Activated CD4-positive, alpha-beta T cell treated with anti-CD3 and anti-CD28 coated beads for 36 hours (primary cell): Measurements from ENCODE around the gene SSR4. TPM values are rescaled to one million over a fixed set of nuclear protein-coding genes. Genes with fewer than 3 reads are reported as not detected.
A peak's percentile ranks its signal among the peaks of the same experiment; 100 is the strongest.

Source experiments
- ATAC-seq: fragments of 200-7000 bp; cut with Tn5 transposase; one replicate; pipeline ENCODE4 v1.10.0; 2021; ENCODE audit warnings: mild to moderate bottlenecking, moderate library complexity
- CTCF ChIA-PET: fragments of 350-600 bp; sonication (Branson Sonifier 250); formaldehyde crosslinking; loops from one replicate; lab custom pipeline; 2021; ENCODE audit warnings: antibody characterized with exemption; lab: Charles Lee
- POLR2A ChIA-PET: fragments of 350-600 bp; sonication (Branson Sonifier 250); formaldehyde crosslinking; loops from one replicate; lab custom pipeline; 2021; ENCODE audit warnings: antibody characterized with exemption, inconsistent platforms; lab: Charles Lee
- DNase-seq: peaks from one replicate; pipeline ENCODE4 v3.0.0-alpha.2; 2020
- H3K27ac Mint-ChIP-seq: one replicate; pipeline ENCODE4 v1.8.0; 2021; ENCODE audit warnings: mixed read lengths
- H3K27me3 Mint-ChIP-seq: one replicate; pipeline ENCODE4 v1.8.0; 2021; ENCODE audit warnings: mixed read lengths
- H3K36me3 Mint-ChIP-seq: one replicate; pipeline ENCODE4 v1.8.0; 2021; ENCODE audit warnings: low read depth, mixed read lengths
- H3K4me1 Mint-ChIP-seq: one replicate; pipeline ENCODE4 v1.8.0; 2021; ENCODE audit warnings: mixed read lengths
- H3K4me3 Mint-ChIP-seq: one replicate; pipeline ENCODE4 v1.8.0; 2021; ENCODE audit warnings: mild to moderate bottlenecking, moderate library complexity, mixed read lengths
- H3K9me3 Mint-ChIP-seq: one replicate; pipeline ENCODE4 v1.8.0; 2021; ENCODE audit warnings: low read depth, mixed read lengths
- intact Hi-C, 2 experiments: fragments of 100-400 bp; cut with DNase I in 1 of 2; cut with micrococcal nuclease in 1 of 2; formaldehyde crosslinking; loops; one replicate each; pipeline versions ENCODE4 v1.14.2 to v1.15.1; 2022 to 2024; cut with DNase I, micrococcal nuclease
- total RNA-seq, 2 experiments: library from RNA; stranded (reverse); gene quantifications; one replicate each; pipeline ENCODE4 v1.2.3, GENCODE V29; 2021

The SSR4 gene
- total RNA-seq, 2 experiments from 2014 or later, result 124 to 146 TPM

DNA sequence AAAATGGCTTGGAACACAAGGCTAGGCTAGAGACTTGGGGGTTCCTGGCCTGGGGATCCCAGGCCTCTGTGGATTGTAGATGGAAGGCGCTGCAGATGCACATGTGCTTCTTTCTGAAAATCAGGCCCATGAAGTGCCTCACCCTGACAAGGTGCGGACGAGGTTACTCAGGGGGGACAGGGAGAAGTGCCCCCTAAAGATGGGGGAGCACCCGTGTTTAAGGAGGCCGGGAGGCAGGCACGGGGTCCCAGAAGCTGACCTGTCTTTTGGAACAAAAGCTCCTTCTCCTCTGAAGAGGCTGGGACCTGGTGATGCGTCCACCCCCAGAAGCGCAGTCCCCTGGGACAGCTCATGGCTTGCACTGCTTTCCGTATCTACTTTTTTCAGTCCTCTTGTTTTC is 33.4 kb downstream of the SSR4 start:
- DNase-seq (no peak), ATAC-seq (no peak)
- POLR2A ChIA-PET, result interaction anchor here (0.6 kb wide), 1 partner anchor 295 kb away, joined by 7 read pairs; no protein-coding TSS in a partner anchor
- Mint-ChIP-seq H3K27ac (no peak overlapping the region), H3K4me1 (peaks cover 19% of the 10 kb centered on the region), H3K27me3 (no peaks in the 10 kb centered on the region), H3K36me3 (no peaks in the 10 kb centered on the region), H3K9me3 (no peaks in the 10 kb centered on the region), H3K4me3 (no peak overlapping the region)
- CTCF ChIA-PET, result no interaction called here
- intact Hi-C loops, result no loop called here

GRCh38 chrX:153828308-153828707 is 33.8 kb downstream of the SSR4 start:
- no peak for DNase-seq

GRCh38 chrX:153828723-153829548 is 34.5 kb downstream of the SSR4 start:
- Mint-ChIP-seq H3K27ac (no peak overlapping the region), H3K36me3 (no peaks in the 10 kb centered on the region), H3K4me1 (peaks cover 14% of the 10 kb centered on the region), H3K27me3 (no peaks in the 10 kb centered on the region), H3K4me3 (peak overlapping the region; percentile 36), H3K9me3 (no peaks in the 10 kb centered on the region)
- ATAC-seq, result peak; percentile 47
- intact Hi-C loops, result no loop called here
- DNase-seq, result no peak
- ChIA-PET POLR2A (no interaction called here), CTCF (interaction anchor here (0.6 kb wide), 1 partner anchor 75 kb away, joined by 3 read pairs; no protein-coding TSS in a partner anchor)

More at GRCh38 chrX:153828308-153828707, 33.8 kb downstream of the SSR4 start:
- no peak for ATAC-seq
- intact Hi-C loops, result no loop called here
- peaks cover 19% of the 10 kb centered on the region for H3K4me1 Mint-ChIP-seq
- ChIA-PET CTCF (no interaction called here), POLR2A (interaction anchor here (0.6 kb wide), 1 partner anchor 295 kb away, joined by 7 read pairs; no protein-coding TSS in a partner anchor)
- no peaks in the 10 kb centered on the region for H3K36me3 Mint-ChIP-seq
- no peaks in the 10 kb centered on the region for H3K9me3 Mint-ChIP-seq
- no peaks in the 10 kb centered on the region for H3K27me3 Mint-ChIP-seq
- H3K4me3 Mint-ChIP-seq, result no peak overlapping the region
- H3K27ac Mint-ChIP-seq, result no peak overlapping the region

GRCh38 chrX:153829549-153829798 is 35.0 kb downstream of the SSR4 start:
- Mint-ChIP-seq H3K9me3 (no peaks in the 10 kb centered on the region), H3K36me3 (no peaks in the 10 kb centered on the region), H3K27me3 (no peaks in the 10 kb centered on the region), H3K27ac (no peak overlapping the region), H3K4me3 (peak overlapping the region; percentile 36), H3K4me1 (peaks cover 14% of the 10 kb centered on the region)
- ChIA-PET POLR2A (no interaction called here), CTCF (interaction anchor here (0.6 kb wide), 1 partner anchor 75 kb away, joined by 3 read pairs; no protein-coding TSS in a partner anchor)
- intact Hi-C loops, result no loop called here
- ATAC-seq (peak; percentile 48), DNase-seq (peak; percentile 12)

DNA sequence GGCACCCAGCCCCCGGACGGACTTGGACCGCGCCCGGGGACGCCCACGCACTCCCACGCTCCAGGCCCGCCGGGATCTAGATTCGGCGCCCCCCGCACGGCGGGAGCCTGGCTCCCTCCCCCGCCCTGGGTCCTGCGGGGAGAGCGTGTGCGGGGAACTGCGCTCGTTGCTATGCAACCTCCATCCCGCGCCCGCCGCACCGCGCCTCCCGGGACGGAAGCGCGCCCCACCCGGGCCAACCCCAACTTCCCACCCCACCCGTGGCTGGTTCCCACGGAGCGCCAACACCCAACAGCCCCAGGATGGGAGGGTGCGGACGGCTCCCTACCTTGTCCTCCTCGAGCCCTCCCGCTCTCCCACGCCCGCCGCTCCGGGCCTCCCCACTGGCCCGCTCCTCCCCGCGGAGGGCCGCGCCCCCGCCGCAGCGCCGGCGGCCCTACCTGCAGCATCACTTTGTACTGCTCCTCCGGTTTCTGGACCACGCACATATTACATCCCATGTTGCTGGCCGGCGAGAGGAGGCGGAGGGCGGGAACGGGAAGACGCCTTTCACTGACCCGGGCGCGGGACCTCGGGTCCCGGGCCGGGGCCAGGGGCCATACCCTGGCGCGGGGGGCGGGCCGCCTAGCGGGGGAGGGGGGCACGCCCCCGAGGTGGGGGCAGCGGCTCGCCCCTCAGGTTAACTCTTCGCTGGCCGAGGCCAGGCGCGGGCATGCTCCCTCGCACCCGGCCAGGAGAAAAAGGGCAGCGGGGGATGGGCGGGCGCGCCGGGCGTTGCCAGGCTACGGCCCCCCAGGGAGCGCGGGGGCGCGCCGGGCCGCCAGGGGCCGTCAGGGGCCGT is 35.6 kb downstream of the SSR4 start, which contains the start of gene PDZD4:
PDZD4 (minus strand) TSS at position 746 of the 841 bp plus-strand sequence; CDS start at position 500, 246 bp downstream.
- H3K27me3 Mint-ChIP-seq, result no peaks in the 10 kb centered on the region
- intact Hi-C loops, result loop anchor here in 1 of 2 experiments (1.0 kb wide), 1 partner anchor 11 kb away; no protein-coding TSS in a partner anchor

GRCh38 chrX:153830640-153831428 is 36.4 kb downstream of the SSR4 start:
- Mint-ChIP-seq H3K27me3 (no peaks in the 10 kb centered on the region), H3K9me3 (no peaks in the 10 kb centered on the region), H3K4me1 (peaks cover 11% of the 10 kb centered on the region), H3K27ac (no peak overlapping the region), H3K36me3 (no peaks in the 10 kb centered on the region), H3K4me3 (peak overlapping the region; percentile 27)
- POLR2A ChIA-PET, result no interaction called here
- CTCF ChIA-PET, result no interaction called here
- DNase-seq (no peak), ATAC-seq (peak; percentile 27)
- intact Hi-C loops, result loop anchor here in 1 of 2 experiments (1.0 kb wide), 1 partner anchor 12 kb away; no protein-coding TSS in a partner anchor

More for the DNA sequence above, 35.6 kb downstream of the SSR4 start, which contains the start of gene PDZD4:
- Mint-ChIP-seq H3K4me1 (peaks cover 14% of the 10 kb centered on the region), H3K4me3 (peak within 1 kb of the TSS; percentile 36), H3K27ac (no peak within 1 kb of the TSS), H3K9me3 (no peaks in the 10 kb centered on the region), H3K36me3 (no peaks in the 10 kb centered on the region)
- ATAC-seq (no peak), DNase-seq (peak; percentile 22)
- ChIA-PET CTCF (no interaction called here), POLR2A (no interaction called here)

DNA sequence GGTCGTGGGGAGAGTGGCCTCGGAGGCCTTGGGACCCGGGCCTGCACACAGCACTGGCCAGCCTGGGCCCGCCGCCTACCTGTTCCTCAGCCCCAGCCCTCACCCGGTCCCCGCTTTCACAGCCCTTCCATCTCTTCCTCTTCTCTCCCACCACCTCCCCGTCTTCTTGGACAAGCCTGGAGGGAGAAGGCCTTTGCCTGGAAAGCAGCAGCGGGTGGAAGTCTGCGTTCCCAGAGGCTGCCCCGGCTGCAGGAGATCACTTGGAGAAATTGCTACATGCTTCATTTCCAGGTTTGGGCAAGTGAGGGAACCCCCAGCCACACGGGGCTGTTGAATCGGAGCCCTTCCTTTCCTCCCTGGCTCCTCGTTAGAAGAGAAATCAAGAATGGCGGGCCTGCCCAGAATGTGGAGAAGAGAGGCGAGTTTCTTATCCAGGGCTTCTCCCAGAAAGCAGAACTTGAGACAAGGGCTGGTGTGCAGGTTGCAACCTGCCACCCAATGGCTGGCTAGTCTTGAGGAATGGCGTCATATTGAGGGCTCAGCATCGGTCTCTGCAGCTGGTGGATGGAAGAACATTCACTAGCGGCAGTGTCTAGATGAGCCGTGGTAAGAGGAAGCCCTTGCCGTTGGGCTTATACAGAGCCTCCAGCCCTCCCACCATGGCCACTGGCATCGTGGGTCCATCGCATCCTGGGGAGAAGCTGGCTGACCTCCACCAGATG is 37.1 kb downstream of the SSR4 start:
- intact Hi-C loops, result no loop called here
- peak overlapping the region; percentile 27 for H3K4me3 Mint-ChIP-seq

DNA sequence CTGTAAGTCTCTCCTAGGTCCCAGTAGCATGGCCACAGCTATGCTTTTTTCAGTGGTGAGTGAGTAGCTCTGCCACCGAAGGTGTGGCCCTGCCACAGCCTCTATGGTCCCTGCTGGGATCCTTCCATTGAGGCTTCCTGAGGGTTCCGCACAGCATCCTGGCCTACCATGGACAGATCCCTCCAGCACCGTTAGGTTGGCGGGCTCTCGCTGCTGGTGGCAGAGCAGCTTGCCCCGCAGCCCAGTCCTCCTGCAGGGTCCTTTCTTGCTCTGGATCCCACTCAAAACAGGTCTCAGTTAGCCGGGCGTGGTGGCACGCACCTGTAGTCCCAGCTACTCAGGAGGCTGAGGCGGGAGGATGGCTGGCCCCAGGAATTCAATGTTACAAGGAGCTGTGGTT is 38.3 kb downstream of the SSR4 start:
- DNase-seq, result no peak
- Mint-ChIP-seq H3K4me3 (no peak overlapping the region), H3K9me3 (no peaks in the 10 kb centered on the region), H3K36me3 (no peaks in the 10 kb centered on the region), H3K4me1 (peaks cover under 1% of the 10 kb centered on the region), H3K27me3 (no peaks in the 10 kb centered on the region), H3K27ac (no peak overlapping the region)
- CTCF ChIA-PET, result interaction anchor here (0.6 kb wide), 2 partner anchors 41 to 111 kb away, joined by 3 to 4 read pairs; no protein-coding TSS in a partner anchor
- intact Hi-C loops, result no loop called here
- POLR2A ChIA-PET, result no interaction called here
- no peak for ATAC-seq

More for the DNA sequence above, 37.1 kb downstream of the SSR4 start:
- H3K9me3 Mint-ChIP-seq, result no peaks in the 10 kb centered on the region
- no peak for ATAC-seq
- no peaks in the 10 kb centered on the region for H3K36me3 Mint-ChIP-seq
- no peak overlapping the region for H3K27ac Mint-ChIP-seq
- H3K27me3 Mint-ChIP-seq, result no peaks in the 10 kb centered on the region
- H3K4me1 Mint-ChIP-seq, result peaks cover 11% of the 10 kb centered on the region
- CTCF ChIA-PET, result no interaction called here
- no peak for DNase-seq
- POLR2A ChIA-PET, result no interaction called here

DNA sequence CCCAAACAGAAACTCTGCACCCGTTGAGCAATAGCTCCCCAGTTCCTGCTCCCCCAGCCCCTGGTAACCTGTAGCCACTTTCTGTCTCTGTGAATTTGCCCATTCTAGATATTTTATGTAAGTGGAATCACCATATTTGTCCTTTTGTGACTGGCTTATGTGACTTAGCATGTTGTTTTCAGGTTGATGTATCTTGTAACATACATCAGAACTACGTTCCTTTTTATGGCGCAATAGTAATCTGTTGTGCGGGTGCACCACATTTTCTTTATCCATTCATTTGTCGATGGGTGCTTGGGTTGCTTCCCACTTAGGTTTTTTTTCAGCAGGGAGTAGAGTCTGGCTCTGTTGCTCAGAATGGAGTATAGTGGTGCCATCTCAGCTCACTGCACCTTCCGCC is 42.5 kb downstream of the SSR4 start:
- ATAC-seq (no peak), DNase-seq (no peak)
- intact Hi-C loops, result no loop called here
- ChIA-PET POLR2A (no interaction called here), CTCF (no interaction called here)
- H3K4me3 Mint-ChIP-seq, result no peak overlapping the region
- no peaks in the 10 kb centered on the region for H3K27me3 Mint-ChIP-seq
- no peaks in the 10 kb centered on the region for H3K4me1 Mint-ChIP-seq
- H3K36me3 Mint-ChIP-seq, result no peaks in the 10 kb centered on the region
- no peaks in the 10 kb centered on the region for H3K9me3 Mint-ChIP-seq
- H3K27ac Mint-ChIP-seq, result no peak overlapping the region

- intact Hi-C loops, result no loop called here
- CTCF ChIA-PET, result no interaction called here
Measured at GRCh38 chrX:153844509-153845082, 50.1 kb downstream of the SSR4 start.

More at GRCh38 chrX:153844509-153845082, 50.1 kb downstream of the SSR4 start:
- no peaks in the 10 kb centered on the region for H3K27me3 Mint-ChIP-seq
- no peaks in the 10 kb centered on the region for H3K36me3 Mint-ChIP-seq
- H3K9me3 Mint-ChIP-seq, result no peaks in the 10 kb centered on the region
- H3K4me1 Mint-ChIP-seq, result no peaks in the 10 kb centered on the region
- H3K27ac Mint-ChIP-seq, result no peak overlapping the region
- DNase-seq (no peak), ATAC-seq (no peak)
- POLR2A ChIA-PET, result no interaction called here
- H3K4me3 Mint-ChIP-seq, result no peak overlapping the region
